Thymus (tissue), 11 donors: ENCODE results near the gene LRRC31. TPM values are rescaled to one million over a fixed set of nuclear protein-coding genes. Genes with fewer than 3 reads are reported as not detected.

Experiments
- DNase-seq, 9 donors: peaks; one replicate each; pipeline ENCODE4 v3.0.0-alpha.2; 2013; ENCODE audit warnings: low spot score in 9 of 9, low read depth in 6 of 9, missing footprints in 1 of 9
- H3K27ac ChIP-seq, 2 donors: one replicate each; pipeline ENCODE4 v1.5.1; 2013; ENCODE audit warnings: control low read depth in 1 of 2, low read depth in 1 of 2, low read length in 1 of 2, mild to moderate bottlenecking in 1 of 2, moderate library complexity in 1 of 2
- H3K27me3 ChIP-seq, 2 donors: one replicate each; pipeline ENCODE4 v1.5.1; 2013; ENCODE audit warnings: low read length in 1 of 2; ENCODE audit not compliant: control insufficient read depth in 2 of 2, insufficient read depth in 1 of 2
- H3K36me3 ChIP-seq, 2 donors: one replicate each; pipeline ENCODE4 v1.5.1; 2013; ENCODE audit warnings: low read length in 1 of 2, mild to moderate bottlenecking in 1 of 2, moderate library complexity in 1 of 2; ENCODE audit not compliant: control insufficient read depth in 2 of 2, insufficient read depth in 2 of 2
- H3K4me1 ChIP-seq, 2 donors: one replicate each; pipeline ENCODE4 v1.5.1; 2013; ENCODE audit warnings: low read length in 2 of 2; ENCODE audit not compliant: control insufficient read depth in 2 of 2, insufficient read depth in 2 of 2
- H3K4me3 ChIP-seq, 2 donors: one replicate each; pipeline ENCODE4 v1.5.1; 2013; ENCODE audit warnings: low read length in 2 of 2, control low read depth in 1 of 2, mild to moderate bottlenecking in 1 of 2
- H3K9me3 ChIP-seq, 2 donors: one replicate each; pipeline ENCODE4 v1.5.1; 2013; ENCODE audit warnings: low read length in 1 of 2, mild to moderate bottlenecking in 1 of 2; ENCODE audit not compliant: control insufficient read depth in 2 of 2, insufficient read depth in 1 of 2
- WGBS: extraction: QIAGEN DNeasy Blood & Tissue Kit; methylation state at CpG from one replicate; pipeline ENCODE4 v1.1.7; 2013; 5-methylcytosine and 5-hydroxymethylcytosine counted together
- polyA plus RNA-seq: library from polyadenylated mRNA; stranded (reverse); fragments of 200-250 nt; gene quantifications from one replicate; pipeline ENCODE4 v1.2.3, GENCODE V29; 2013
- total RNA-seq: library from RNA; stranded (reverse); fragments of 120-200 nt; gene quantifications from one replicate; pipeline ENCODE4 v1.2.4, GENCODE V29; 2013
- donor health status: healthy.

The LRRC31 gene
- total and polyA plus RNA-seq, 2 donors = 0.07 to 0.09 TPM

GRCh38 chr3:169847896-169848295, 21.8 kb downstream of the LRRC31 start:
- no peaks in the 10 kb centered on the region for H3K27me3 ChIP-seq
- no peaks in the 10 kb centered on the region for H3K36me3 ChIP-seq
- DNase-seq = no peak
- WGBS = 72% methylated on average over 4 of the region's 4 CpGs
- H3K4me3 ChIP-seq = no peak overlapping the region
- H3K9me3 ChIP-seq = no peaks in the 10 kb centered on the region
- H3K4me1 ChIP-seq = no peaks in the 10 kb centered on the region
- H3K27ac ChIP-seq = no peak overlapping the region

DNA sequence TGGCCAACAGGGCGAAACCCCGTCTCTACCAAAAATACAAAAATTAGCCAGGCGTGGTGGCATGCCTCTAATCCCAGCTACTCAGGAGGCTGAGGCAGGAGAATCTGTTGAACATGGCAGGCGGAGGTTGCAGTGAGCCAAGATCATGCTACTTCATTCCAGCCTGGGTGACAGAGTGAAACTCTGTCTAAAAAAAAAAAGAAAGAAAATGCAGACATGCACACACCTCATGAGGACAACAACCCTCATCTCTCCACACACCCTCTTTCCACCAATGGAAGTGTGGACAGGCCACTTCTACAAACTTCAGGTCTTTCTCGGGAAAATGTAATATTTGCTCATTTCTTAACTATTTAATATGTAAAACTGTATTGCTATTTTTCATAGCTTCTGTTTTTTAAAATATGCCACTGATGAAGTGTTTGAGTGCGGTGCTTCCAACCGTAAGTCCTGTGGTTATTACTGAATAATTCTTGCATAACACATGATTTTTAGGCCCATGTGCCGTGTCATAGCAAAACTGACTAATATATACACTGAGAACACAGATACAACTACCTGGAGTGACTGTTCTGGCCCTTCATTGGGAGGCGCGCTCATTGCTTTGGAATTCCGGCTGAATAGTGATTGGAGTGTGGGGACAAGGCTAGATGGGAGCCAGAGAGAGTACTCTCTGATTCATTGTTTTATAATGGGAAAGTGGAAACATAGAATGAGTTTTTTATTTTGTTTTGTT, 23.1 kb downstream of the LRRC31 start:
- Histone ChIP-seq H3K9me3 (no peaks in the 10 kb centered on the region), H3K4me3 (no peak overlapping the region), H3K36me3 (no peaks in the 10 kb centered on the region), H3K4me1 (no peaks in the 10 kb centered on the region), H3K27me3 (no peaks in the 10 kb centered on the region), H3K27ac (no peak overlapping the region)
- WGBS = 98% methylated on average over 11 of the region's 11 CpGs
- DNase-seq = no peak

DNA sequence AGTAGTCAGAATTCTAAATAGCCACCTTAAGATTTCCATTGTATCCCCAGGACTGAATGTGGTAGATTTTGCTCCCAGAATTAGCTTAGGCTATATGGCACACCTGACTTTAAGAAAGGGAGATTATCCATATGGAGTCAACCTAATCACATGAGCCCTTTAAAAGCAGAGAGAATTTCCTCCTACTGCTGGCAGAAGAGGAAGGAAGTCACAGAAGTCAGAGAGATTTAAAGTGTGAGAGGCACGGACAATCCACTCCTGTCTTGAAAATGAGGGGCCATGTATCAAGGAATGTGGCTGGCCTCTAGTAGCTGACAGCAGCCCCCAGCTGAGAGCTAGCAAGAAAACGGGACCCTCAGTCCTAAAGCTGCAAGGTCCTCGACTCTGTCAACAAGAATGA, 26.8 kb downstream of the LRRC31 start:
- no peak for DNase-seq
- H3K27me3 ChIP-seq = no peaks in the 10 kb centered on the region

GRCh38 chr3:169841171-169841570, 28.6 kb downstream of the LRRC31 start:
- Histone ChIP-seq H3K9me3 (no peaks in the 10 kb centered on the region), H3K4me3 (no peak overlapping the region), H3K27me3 (no peaks in the 10 kb centered on the region), H3K4me1 (no peaks in the 10 kb centered on the region), H3K27ac (no peak overlapping the region), H3K36me3 (no peaks in the 10 kb centered on the region)
- 87% methylated on average over 4 of the region's 4 CpGs for WGBS
- no peak for DNase-seq

More for the DNA sequence above, 26.8 kb downstream of the LRRC31 start:
- H3K4me1 ChIP-seq = no peaks in the 10 kb centered on the region
- no peak overlapping the region for H3K4me3 ChIP-seq
- H3K9me3 ChIP-seq = no peaks in the 10 kb centered on the region
- WGBS = 53% methylated on average over 3 of the region's 3 CpGs
- H3K36me3 ChIP-seq = no peaks in the 10 kb centered on the region
- H3K27ac ChIP-seq = no peak overlapping the region

GRCh38 chr3:169838511-169839030, 31.2 kb downstream of the LRRC31 start:
- Histone ChIP-seq H3K4me3 (no peak overlapping the region), H3K27ac (no peak overlapping the region), H3K4me1 (no peaks in the 10 kb centered on the region), H3K27me3 (no peaks in the 10 kb centered on the region), H3K9me3 (no peaks in the 10 kb centered on the region), H3K36me3 (no peaks in the 10 kb centered on the region)
- DNase-seq = no peak
- 100% methylated on average over 1 of the region's 1 CpG for WGBS

DNA sequence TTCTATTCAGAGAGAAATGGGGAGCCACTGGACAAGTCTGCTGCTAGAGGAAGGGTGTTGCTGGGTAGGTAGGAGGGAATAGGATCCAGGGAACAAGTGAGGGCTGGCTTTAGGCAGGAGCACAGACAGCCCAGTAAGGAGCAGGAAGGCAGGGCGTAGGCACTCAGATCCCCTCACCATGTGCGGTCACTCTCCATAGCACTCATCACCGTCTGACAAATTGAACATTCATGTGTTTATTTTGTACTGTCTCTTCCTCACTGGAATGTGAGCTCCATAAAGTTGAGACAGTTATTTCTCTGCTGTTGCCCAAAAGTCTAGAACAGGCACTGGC, 32.8 kb downstream of the LRRC31 start:
- Histone ChIP-seq H3K4me3 (no peak overlapping the region), H3K27me3 (no peaks in the 10 kb centered on the region), H3K27ac (no peak overlapping the region), H3K9me3 (no peaks in the 10 kb centered on the region), H3K4me1 (no peaks in the 10 kb centered on the region), H3K36me3 (no peaks in the 10 kb centered on the region)
- 97% methylated on average over 3 of the region's 3 CpGs for WGBS
- DNase-seq = no peak

- Histone ChIP-seq H3K27ac (no peak overlapping the region), H3K27me3 (no peaks in the 10 kb centered on the region), H3K9me3 (no peaks in the 10 kb centered on the region), H3K4me3 (no peak overlapping the region), H3K36me3 (no peaks in the 10 kb centered on the region), H3K4me1 (no peaks in the 10 kb centered on the region)
- DNase-seq = no peak
- WGBS = 87% methylated on average over 5 of the region's 5 CpGs
Measured at GRCh38 chr3:169836078-169836941, 33.4 kb downstream of the LRRC31 start.

- Histone ChIP-seq H3K27ac (no peak overlapping the region), H3K4me3 (no peak overlapping the region), H3K27me3 (no peaks in the 10 kb centered on the region), H3K4me1 (no peaks in the 10 kb centered on the region), H3K9me3 (no peaks in the 10 kb centered on the region), H3K36me3 (no peaks in the 10 kb centered on the region)
- no peak for DNase-seq
- WGBS = 94% methylated on average over 1 of the region's 1 CpG
Measured at GRCh38 chr3:169835533-169835932, 34.2 kb downstream of the LRRC31 start.

GRCh38 chr3:169827712-169828111, 42.0 kb downstream of the LRRC31 start:
- WGBS = 86% methylated on average over 4 of the region's 4 CpGs
- no peaks in the 10 kb centered on the region for H3K36me3 ChIP-seq
- no peak for DNase-seq
- no peak overlapping the region for H3K4me3 ChIP-seq
- H3K4me1 ChIP-seq = no peaks in the 10 kb centered on the region
- H3K27me3 ChIP-seq = no peaks in the 10 kb centered on the region
- H3K27ac ChIP-seq = no peak overlapping the region
- no peaks in the 10 kb centered on the region for H3K9me3 ChIP-seq
